Vagina (tissue), 2 donors: ENCODE results near the gene MACROD2. TPM values are rescaled to one million over a fixed set of nuclear protein-coding genes. Genes with fewer than 3 reads are reported as not detected.

Experiments used
- DNase-seq, 2 donors: peaks; one replicate each; pipeline ENCODE4 v3.0.0-alpha.2; 2017; ENCODE audit errors: extremely low spot score in 2 of 2
- H3K27ac ChIP-seq: fragments of 200-600 bp; sonication (generic); one replicate; pipeline ENCODE4 v1.5.1; 2019
- H3K27me3 ChIP-seq: fragments of 200-600 bp; sonication (generic); one replicate; pipeline ENCODE4 v1.5.1; 2019
- H3K36me3 ChIP-seq, 2 donors: fragments of 200-600 bp; sonication (generic); one replicate each; pipeline ENCODE4 v1.5.1; 2017 to 2019
- H3K4me1 ChIP-seq: fragments of 200-600 bp; sonication (generic); one replicate; pipeline ENCODE4 v1.5.1; 2019
- H3K4me3 ChIP-seq, 2 donors: fragments of 200-600 bp; sonication (generic); 1 replicate in 1 of 2; 2 replicates in 1 of 2; pipeline ENCODE4 v1.5.1; 2016 to 2019
- H3K9me3 ChIP-seq: fragments of 200-600 bp; sonication (generic); one replicate; pipeline ENCODE4 v1.5.1; 2019
- CTCF ChIP-seq, 3 experiments: fragments of 450-650 bp in 2 of 3; fragments of 200-600 bp in 1 of 3; sonication (generic) in 1 of 3; IDR thresholded peaks; one replicate each; pipeline ENCODE4 v1.5.1; 2017 to 2019; ENCODE audit warnings: antibody characterized with exemption in 3 of 3, mild to moderate bottlenecking in 2 of 3, moderate library complexity in 2 of 3
- POLR2A ChIP-seq, 2 donors: fragments of 450-650 bp; IDR thresholded peaks; one replicate each; pipeline ENCODE4 v1.6.1; 2017; ENCODE audit warnings: antibody characterized with exemption in 2 of 2, mild to moderate bottlenecking in 2 of 2, moderate library complexity in 2 of 2
- POLR2AphosphoS5 ChIP-seq, 2 donors: sonication (generic); formaldehyde crosslinking; IDR thresholded peaks; one replicate each; pipeline ENCODE4 v1.9.0; 2017; ENCODE audit warnings: antibody characterized with exemption in 2 of 2, mild to moderate bottlenecking in 2 of 2, low read depth in 1 of 2; ENCODE audit not compliant: insufficient read depth in 1 of 2
- intact Hi-C: fragments of 100-400 bp; cut with DNase I; formaldehyde crosslinking; loops from one replicate; pipeline ENCODE4 v1.15.1; 2023
- total RNA-seq: library from RNA; depleted of rRNA; stranded (reverse); fragments of >200 nt; gene quantifications from one replicate; pipeline ENCODE4 v1.2.3, GENCODE V29; 2016

MACROD2 gene
- total RNA-seq, 1 donor from 2014 or later: 12.5 TPM

GRCh38 chr20:14522595-14522994, 527.3 kb downstream of the MACROD2 start:
- TF ChIP-seq POLR2AphosphoS5 (IDR thresholded peaks at IDR 0.05; ENCODE audit: insufficient read depth in 1 of 2, low read depth in 1 of 2): peak in 1 of 2 donors; percentile 51
- TF ChIP-seq POLR2A (IDR thresholded peaks at IDR 0.05): no peak
- no peak for TF ChIP-seq CTCF (IDR thresholded peaks at IDR 0.05)
- intact Hi-C loops: no loop called here

DNA sequence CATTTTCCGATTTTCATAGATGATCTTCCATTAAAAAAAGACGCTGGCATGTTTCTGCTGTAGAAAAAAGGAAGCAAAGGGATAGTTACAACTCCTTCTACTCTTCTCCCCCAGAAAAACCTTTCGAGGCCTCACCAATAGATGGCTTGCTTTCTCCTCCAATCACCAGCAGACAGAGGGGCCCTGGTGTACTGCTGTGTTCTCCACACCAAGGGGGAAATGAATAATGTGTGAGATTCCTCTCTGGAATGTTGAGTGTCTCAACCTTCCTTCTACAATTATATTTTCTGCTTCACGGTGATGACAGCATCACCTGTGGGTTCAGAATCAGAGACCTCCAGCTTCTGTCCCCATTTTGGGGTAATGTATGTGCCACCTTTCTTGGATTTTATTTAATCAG, 527.8 kb downstream of the MACROD2 start:
- no peaks in the 10 kb centered on the region for H3K4me1 ChIP-seq
- H3K27me3 ChIP-seq: no peaks in the 10 kb centered on the region
- H3K4me3 ChIP-seq: no peak overlapping the region
- no peak overlapping the region for H3K27ac ChIP-seq
- no peak for DNase-seq
- no peaks in the 10 kb centered on the region for H3K9me3 ChIP-seq
- no peak for TF ChIP-seq CTCF (IDR thresholded peaks at IDR 0.05)
- TF ChIP-seq POLR2AphosphoS5 (IDR thresholded peaks at IDR 0.05; ENCODE audit: insufficient read depth in 1 of 2, low read depth in 1 of 2): no peak
- no peak for TF ChIP-seq POLR2A (IDR thresholded peaks at IDR 0.05)
- no peaks in the 10 kb centered on the region for H3K36me3 ChIP-seq
- intact Hi-C loops: no loop called here

More at GRCh38 chr20:14522595-14522994, 527.3 kb downstream of the MACROD2 start:
- no peak for DNase-seq
- Histone ChIP-seq H3K27me3 (no peaks in the 10 kb centered on the region), H3K27ac (no peak overlapping the region), H3K36me3 (no peaks in the 10 kb centered on the region), H3K4me3 (no peak overlapping the region), H3K4me1 (no peaks in the 10 kb centered on the region), H3K9me3 (no peaks in the 10 kb centered on the region)

GRCh38 chr20:14525426-14525825, 530.1 kb downstream of the MACROD2 start:
- Histone ChIP-seq H3K27me3 (no peaks in the 10 kb centered on the region), H3K9me3 (no peaks in the 10 kb centered on the region), H3K36me3 (no peaks in the 10 kb centered on the region), H3K4me1 (no peaks in the 10 kb centered on the region), H3K4me3 (no peak overlapping the region), H3K27ac (no peak overlapping the region)
- intact Hi-C loops: no loop called here
- no peak for DNase-seq
- TF ChIP-seq POLR2A (IDR thresholded peaks at IDR 0.05) (no peak), CTCF (IDR thresholded peaks at IDR 0.05) (no peak), POLR2AphosphoS5 (IDR thresholded peaks at IDR 0.05; ENCODE audit: insufficient read depth in 1 of 2, low read depth in 1 of 2) (no peak)

DNA sequence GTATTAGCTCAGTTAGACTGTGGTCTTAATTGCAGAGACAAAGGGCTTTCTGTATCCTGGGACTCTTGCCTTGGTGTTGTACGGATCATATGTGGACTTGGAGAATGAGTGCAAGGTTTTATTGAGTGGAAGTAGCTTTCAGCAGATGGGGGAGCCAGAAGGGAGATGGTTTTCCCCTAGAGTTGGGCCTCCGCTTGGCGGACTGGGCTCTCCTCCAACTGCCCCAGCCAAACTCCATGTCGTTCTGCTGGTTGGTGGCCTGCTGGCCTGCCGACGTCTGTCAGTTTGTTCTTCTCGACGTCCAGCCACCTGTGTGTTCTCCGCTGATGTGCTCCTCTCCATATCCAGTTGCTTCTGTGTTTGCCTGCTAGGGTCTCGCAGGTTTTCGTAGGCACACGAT, 531.6 kb downstream of the MACROD2 start:
- intact Hi-C loops: no loop called here
- no peaks in the 10 kb centered on the region for H3K9me3 ChIP-seq
- DNase-seq: no peak
- H3K27me3 ChIP-seq: no peaks in the 10 kb centered on the region
- TF ChIP-seq CTCF (IDR thresholded peaks at IDR 0.05) (no peak), POLR2A (IDR thresholded peaks at IDR 0.05) (no peak), POLR2AphosphoS5 (IDR thresholded peaks at IDR 0.05; ENCODE audit: insufficient read depth in 1 of 2, low read depth in 1 of 2) (no peak)
- no peak overlapping the region for H3K27ac ChIP-seq
- H3K36me3 ChIP-seq: no peaks in the 10 kb centered on the region
- no peak overlapping the region for H3K4me3 ChIP-seq
- H3K4me1 ChIP-seq: no peaks in the 10 kb centered on the region

GRCh38 chr20:14531786-14532185, 536.5 kb downstream of the MACROD2 start:
- TF ChIP-seq CTCF (IDR thresholded peaks at IDR 0.05): no peak
- no peak for TF ChIP-seq POLR2AphosphoS5 (IDR thresholded peaks at IDR 0.05; ENCODE audit: insufficient read depth in 1 of 2, low read depth in 1 of 2)
- no peak for TF ChIP-seq POLR2A (IDR thresholded peaks at IDR 0.05)
- no peaks in the 10 kb centered on the region for H3K4me1 ChIP-seq
- no peak for DNase-seq
- H3K36me3 ChIP-seq: no peaks in the 10 kb centered on the region
- intact Hi-C loops: no loop called here
- H3K4me3 ChIP-seq: no peak overlapping the region
- no peaks in the 10 kb centered on the region for H3K9me3 ChIP-seq
- H3K27ac ChIP-seq: no peak overlapping the region
- no peaks in the 10 kb centered on the region for H3K27me3 ChIP-seq
